K562 (cell line): Measurements from ENCODE around the gene RAB3D. TPM values are rescaled to one million over a fixed set of nuclear protein-coding genes. Genes with fewer than 3 reads are reported as not detected.

Experiments used
- BCL6 ChIP-seq: fragments of 250-450 bp; sonication (Bioruptor Pico); IDR thresholded peaks from 2 replicates; pipeline ENCODE4 v1.4.0; 2020
- HINFP ChIP-seq: fragments of 450-650 bp; conservative IDR thresholded peaks from 2 replicates; pipeline ENCODE4 v1.6.1; 2016; ENCODE audit warnings: missing genetic modification characterization, low read depth, mild to moderate bottlenecking, control low read depth, missing compliant biosample characterization
- HLTF ChIP-seq: fragments of 450-650 bp; IDR thresholded peaks from 2 replicates; pipeline ENCODE4 v1.6.1; 2016
- MEIS2 ChIP-seq: fragments of 450-650 bp; IDR thresholded peaks from 2 replicates; pipeline ENCODE4 v1.6.1; 2014; ENCODE audit warnings: mild to moderate bottlenecking; ENCODE audit not compliant: partially characterized antibody
- PHB ChIP-seq: fragments of 250-450 bp; sonication (Bioruptor Pico); IDR thresholded peaks from 2 replicates; pipeline ENCODE4 v1.5.0; 2021
- POLR2B ChIP-seq: fragments of 450-650 bp; IDR thresholded peaks from 2 replicates; pipeline ENCODE4 v1.6.1; 2018; ENCODE audit warnings: low read depth; ENCODE audit not compliant: partially characterized antibody
- PTRF ChIP-seq: fragments of 450-650 bp; IDR thresholded peaks from 2 replicates; pipeline ENCODE4 v1.6.1; 2016; ENCODE audit warnings: mild to moderate bottlenecking, missing genetic modification characterization, missing compliant biosample characterization
- RBM15 ChIP-seq: fragments of 200-400 bp; formaldehyde crosslinking; IDR thresholded peaks from 2 replicates; pipeline ENCODE4 v1.6.1; 2018; ENCODE audit warnings: mild to moderate bottlenecking, low read length, moderate library complexity; ENCODE audit not compliant: insufficient read depth
- ZBTB43 ChIP-seq: sonication (generic); formaldehyde crosslinking; IDR thresholded peaks from 2 replicates; pipeline ENCODE4 v1.8.0; 2023; ENCODE audit warnings: mild to moderate bottlenecking, missing genetic modification reagents
- polyA plus RNA-seq, 8 experiments: library from polyadenylated mRNA; depleted of rRNA in 4 of 8; stranded (reverse) in 5 of 8; unstranded in 3 of 8; fragments of >200 nt; fragmentation: Nextera tagmentation in 2 of 8; fragmentation: Illumina TruSeq in 1 of 8; extraction: Ambion mirVana in 2 of 8; extraction: Trizol in 1 of 8; gene quantifications; 2 replicates each; pipeline versions ENCODE4 v1.2.1 to v1.2.3, GENCODE V29; 2011 to 2014; ENCODE audit warnings: inconsistent platforms in 1 of 8, missing spikeins in 1 of 8
- total RNA-seq, 7 experiments: library from RNA; depleted of rRNA in 6 of 7; stranded (reverse); fragments of >200 nt in 6 of 7; fragmentation: Illumina TruSeq in 2 of 7; extraction: Trizol in 2 of 7; gene quantifications; 2 replicates each; pipeline versions ENCODE4 v1.2.1 to v1.2.3, GENCODE V29; 2011 to 2021; ENCODE audit warnings: low replicate concordance in 1 of 7
- TF ChIP-seq, protein P1 (sequence below): fragments of 450-650 bp; IDR thresholded peaks from 2 replicates; pipeline ENCODE4 v1.6.1; 2017; ENCODE audit warnings: mild to moderate bottlenecking, moderate library complexity
- TF ChIP-seq, protein P2 (sequence below): sonication (generic); formaldehyde crosslinking; IDR thresholded peaks from 2 replicates; pipeline ENCODE4 v1.5.0; 2020; ENCODE audit warnings: missing genetic modification reagents
- TF ChIP-seq, protein P3 (sequence below): sonication (generic); formaldehyde crosslinking; IDR thresholded peaks from 2 replicates; pipeline ENCODE4 v1.8.0; 2022; ENCODE audit warnings: missing genetic modification reagents, mild to moderate bottlenecking, moderate library complexity, borderline replicate concordance

RAB3D gene
- total and polyA plus RNA-seq, 9 of the 15 experiments (the other 6 are each of a cell fraction or from before 2014, with no cell fraction given): 0.34 to 3.3 (median 1.3) TPM

DNA sequence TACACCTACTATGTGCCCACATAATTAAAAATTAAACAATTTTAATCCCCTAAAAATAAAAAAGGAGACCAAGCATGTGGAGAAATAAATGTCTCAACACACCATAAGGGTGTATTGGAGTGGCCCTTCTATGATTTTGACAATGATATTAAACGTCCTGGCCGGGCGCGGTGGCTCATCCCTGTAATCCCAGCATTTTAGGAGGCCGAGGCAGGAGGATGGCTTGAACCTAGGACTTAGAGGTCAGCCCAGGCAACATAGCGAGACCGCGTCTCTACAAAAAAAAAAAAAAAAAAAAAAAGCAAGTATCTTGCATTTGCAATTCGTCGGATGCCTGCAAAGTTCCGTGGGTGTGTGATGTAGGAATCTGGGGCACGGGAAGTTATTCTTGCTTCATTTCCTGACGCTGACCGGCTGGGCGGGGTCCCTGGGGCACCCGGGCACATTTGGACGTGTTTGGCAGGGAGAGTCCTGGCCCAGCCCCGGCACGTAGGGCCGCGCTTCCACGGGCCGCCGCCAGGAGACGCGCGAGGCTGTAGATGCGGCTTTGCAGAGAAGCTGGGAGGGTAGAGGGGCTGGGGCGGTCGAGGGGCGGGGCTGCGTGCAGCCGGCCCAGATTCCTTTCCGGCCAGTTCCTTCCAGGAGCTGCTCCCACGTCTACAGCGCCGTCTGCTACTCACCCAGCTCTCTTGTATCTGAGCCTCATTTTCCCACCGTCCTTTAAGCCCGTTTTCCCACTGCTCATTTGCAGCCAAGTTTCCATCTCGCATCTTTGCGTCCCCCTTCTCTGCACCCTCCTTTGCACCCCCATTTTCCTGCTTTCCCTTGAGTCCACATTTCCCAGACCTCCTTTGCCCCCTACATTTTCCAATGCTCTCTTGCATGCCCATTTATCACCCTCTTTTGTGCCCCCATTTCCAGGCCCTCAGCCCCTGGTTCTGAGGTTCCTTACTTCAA, 45.7 kb downstream of the RAB3D start (continued):
- TF ChIP-seq ZBTB43 (no peak), BCL6 (CRISPR knock-in tag) (no peak), POLR2B (no peak), RBM15 (no peak), PHB (CRISPR knock-in tag) (no peak), HINFP (peak; percentile 66; the same call in 1 of the 2 replicates), MEIS2 (no peak), HLTF (0 out of 2 replicates have a peak, but pooled peaks have one; percentile 35), PTRF (tag) (no peak)
- TF ChIP-seq, protein P1, sequence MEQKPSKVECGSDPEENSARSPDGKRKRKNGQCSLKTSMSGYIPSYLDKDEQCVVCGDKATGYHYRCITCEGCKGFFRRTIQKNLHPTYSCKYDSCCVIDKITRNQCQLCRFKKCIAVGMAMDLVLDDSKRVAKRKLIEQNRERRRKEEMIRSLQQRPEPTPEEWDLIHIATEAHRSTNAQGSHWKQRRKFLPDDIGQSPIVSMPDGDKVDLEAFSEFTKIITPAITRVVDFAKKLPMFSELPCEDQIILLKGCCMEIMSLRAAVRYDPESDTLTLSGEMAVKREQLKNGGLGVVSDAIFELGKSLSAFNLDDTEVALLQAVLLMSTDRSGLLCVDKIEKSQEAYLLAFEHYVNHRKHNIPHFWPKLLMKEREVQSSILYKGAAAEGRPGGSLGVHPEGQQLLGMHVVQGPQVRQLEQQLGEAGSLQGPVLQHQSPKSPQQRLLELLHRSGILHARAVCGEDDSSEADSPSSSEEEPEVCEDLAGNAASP: no peak
- TF ChIP-seq, protein P2, sequence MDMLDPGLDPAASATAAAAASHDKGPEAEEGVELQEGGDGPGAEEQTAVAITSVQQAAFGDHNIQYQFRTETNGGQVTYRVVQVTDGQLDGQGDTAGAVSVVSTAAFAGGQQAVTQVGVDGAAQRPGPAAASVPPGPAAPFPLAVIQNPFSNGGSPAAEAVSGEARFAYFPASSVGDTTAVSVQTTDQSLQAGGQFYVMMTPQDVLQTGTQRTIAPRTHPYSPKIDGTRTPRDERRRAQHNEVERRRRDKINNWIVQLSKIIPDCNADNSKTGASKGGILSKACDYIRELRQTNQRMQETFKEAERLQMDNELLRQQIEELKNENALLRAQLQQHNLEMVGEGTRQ (CRISPR knock-in tag): no peak
- TF ChIP-seq, protein P3, sequence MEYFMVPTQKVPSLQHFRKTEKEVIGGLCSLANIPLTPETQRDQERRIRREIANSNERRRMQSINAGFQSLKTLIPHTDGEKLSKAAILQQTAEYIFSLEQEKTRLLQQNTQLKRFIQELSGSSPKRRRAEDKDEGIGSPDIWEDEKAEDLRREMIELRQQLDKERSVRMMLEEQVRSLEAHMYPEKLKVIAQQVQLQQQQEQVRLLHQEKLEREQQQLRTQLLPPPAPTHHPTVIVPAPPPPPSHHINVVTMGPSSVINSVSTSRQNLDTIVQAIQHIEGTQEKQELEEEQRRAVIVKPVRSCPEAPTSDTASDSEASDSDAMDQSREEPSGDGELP (CRISPR knock-in tag): peak; percentile 74; the same call in 1 of the 2 replicates
